CD4-positive, alpha-beta T cell (primary cell): ENCODE measurements around the gene BPIFB6. TPM values are rescaled to one million over a fixed set of nuclear protein-coding genes. Genes with fewer than 3 reads are reported as not detected.

Experiments used
- ATAC-seq: fragments of 200-7000 bp; cut with Tn5 transposase; one replicate; pipeline ENCODE4 v1.10.0; 2022; ENCODE audit warnings: mild to moderate bottlenecking; ENCODE audit not compliant: poor library complexity
- CTCF ChIA-PET: fragments of 350-600 bp; sonication (Branson Sonifier 250); formaldehyde crosslinking; loops from one replicate; lab custom pipeline; 2021; ENCODE audit warnings: antibody characterized with exemption, inconsistent platforms; lab: Charles Lee
- POLR2A ChIA-PET: fragments of 350-600 bp; sonication (Branson Sonifier 250); formaldehyde crosslinking; loops from one replicate; lab custom pipeline; 2021; ENCODE audit warnings: antibody characterized with exemption, inconsistent platforms; lab: Charles Lee
- DNase-seq, 14 experiments: peaks; one replicate each; pipeline ENCODE4 v3.0.0-alpha.2; 2013 to 2020; ENCODE audit warnings: mixed read lengths in 2 of 14
- H3K27ac ChIP-seq, 2 donors: one replicate each; pipeline versions ENCODE4 v1.5.1 to v1.7.0; 2013; ENCODE audit warnings: low read length in 2 of 2, low read depth in 1 of 2, mild to moderate bottlenecking in 1 of 2
- H3K27me3 ChIP-seq, 2 experiments: 1 replicate in 1 of 2; 2 replicates in 1 of 2; pipeline versions ENCODE4 v1.6.1 to v1.7.0; 2013; ENCODE audit warnings: low read length in 2 of 2, control low read depth in 1 of 2, mild to moderate bottlenecking in 1 of 2, moderate library complexity in 1 of 2; ENCODE audit not compliant: insufficient read depth in 2 of 2, control insufficient read depth in 1 of 2
- H3K36me3 ChIP-seq: one replicate; pipeline ENCODE4 v1.6.1; 2013; ENCODE audit warnings: low read length, control low read depth; ENCODE audit not compliant: insufficient read depth
- H3K4me1 ChIP-seq: one replicate; pipeline ENCODE4 v1.6.1; 2013; ENCODE audit warnings: low read length, control low read depth; ENCODE audit not compliant: insufficient read depth
- H3K4me3 ChIP-seq: one replicate; pipeline ENCODE4 v1.5.1; 2013; ENCODE audit warnings: mild to moderate bottlenecking, low read length, moderate library complexity
- H3K9me3 ChIP-seq, 2 experiments: 1 replicate in 1 of 2; 2 replicates in 1 of 2; pipeline versions ENCODE4 v1.6.1 to v1.7.0; 2013; ENCODE audit warnings: low read length in 2 of 2, mild to moderate bottlenecking in 2 of 2, control low read depth in 1 of 2, moderate library complexity in 1 of 2; ENCODE audit not compliant: control insufficient read depth in 1 of 2, insufficient read depth in 1 of 2
- H3K27ac Mint-ChIP-seq: one replicate; pipeline ENCODE4 v1.8.0; 2020; ENCODE audit warnings: mixed read lengths
- H3K27me3 Mint-ChIP-seq: one replicate; pipeline ENCODE4 v1.8.0; 2021; ENCODE audit warnings: mixed read lengths
- H3K36me3 Mint-ChIP-seq: one replicate; pipeline ENCODE4 v1.8.0; 2021; ENCODE audit warnings: low read depth, mixed read lengths
- H3K4me1 Mint-ChIP-seq: one replicate; pipeline ENCODE4 v1.8.0; 2021; ENCODE audit warnings: low read depth, mixed read lengths
- H3K4me3 Mint-ChIP-seq: one replicate; pipeline ENCODE4 v1.8.0; 2020; ENCODE audit warnings: mild to moderate bottlenecking, mixed read lengths
- H3K9me3 Mint-ChIP-seq: one replicate; pipeline ENCODE4 v1.8.0; 2020; ENCODE audit warnings: mixed read lengths
- intact Hi-C, 2 experiments: fragments of 100-400 bp; cut with DNase I in 1 of 2; cut with micrococcal nuclease in 1 of 2; formaldehyde crosslinking; loops; one replicate each; pipeline versions ENCODE4 v1.15.1 to v1.9.0; 2023 to 2025; cut with DNase I, micrococcal nuclease
- total RNA-seq, 174 experiments: library from RNA in 2 of 174; stranded (reverse) in 2 of 174; gene quantifications; one replicate each; pipeline ENCODE4 v1.2.3 and lab custom pipeline; 2021 to 2026
- TF ChIP-seq, protein P1 (sequence below): fragments of 200-600 bp; IDR thresholded peaks from one replicate; pipeline ENCODE4 v1.8.0; 2022; ENCODE audit warnings: antibody characterized with exemption, mild to moderate bottlenecking

Gene BPIFB6
- total RNA-seq, 2 experiments from 2014 or later, result not detected

DNA sequence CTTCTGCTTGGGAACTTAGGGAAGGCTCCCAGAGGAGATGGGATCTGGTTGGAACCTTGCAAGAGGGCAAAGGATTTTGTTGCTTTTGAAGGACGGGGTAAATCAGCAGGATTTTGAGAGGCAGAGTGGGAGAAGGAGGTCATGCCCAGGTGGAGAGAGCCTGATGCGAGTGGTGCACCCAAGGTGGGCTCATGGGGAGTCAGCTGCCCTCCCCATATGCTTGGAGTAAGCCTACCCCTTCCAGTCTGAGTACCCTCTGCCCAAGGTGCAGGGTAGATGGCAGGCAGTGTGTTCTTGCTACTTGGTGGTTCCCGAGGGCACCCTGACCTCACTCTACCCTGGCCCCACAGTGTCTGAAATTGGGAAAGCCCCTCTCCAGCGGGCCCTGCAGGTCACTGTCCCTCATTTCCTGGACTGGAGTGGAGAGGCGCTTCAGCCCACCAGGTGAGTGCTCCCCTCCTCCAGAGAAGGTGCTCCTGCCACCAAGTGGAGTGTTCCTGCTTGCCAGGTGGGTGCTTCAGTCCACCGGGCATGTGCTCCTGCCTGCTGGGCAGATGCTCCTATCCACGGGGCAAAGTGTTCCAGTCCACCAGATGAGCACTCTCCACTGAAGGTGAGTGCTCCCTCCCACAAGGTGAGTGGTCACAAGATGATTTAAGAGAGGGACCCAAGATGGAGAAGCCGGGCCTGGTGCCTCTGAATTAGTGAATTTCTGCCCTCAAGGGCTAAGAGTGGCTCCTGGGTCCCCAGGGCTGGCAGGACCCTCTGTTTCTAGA is 20.6 kb upstream of the BPIFB6 start:
- H3K4me3 Mint-ChIP-seq, result no peak overlapping the region
- TF ChIP-seq, protein P1, sequence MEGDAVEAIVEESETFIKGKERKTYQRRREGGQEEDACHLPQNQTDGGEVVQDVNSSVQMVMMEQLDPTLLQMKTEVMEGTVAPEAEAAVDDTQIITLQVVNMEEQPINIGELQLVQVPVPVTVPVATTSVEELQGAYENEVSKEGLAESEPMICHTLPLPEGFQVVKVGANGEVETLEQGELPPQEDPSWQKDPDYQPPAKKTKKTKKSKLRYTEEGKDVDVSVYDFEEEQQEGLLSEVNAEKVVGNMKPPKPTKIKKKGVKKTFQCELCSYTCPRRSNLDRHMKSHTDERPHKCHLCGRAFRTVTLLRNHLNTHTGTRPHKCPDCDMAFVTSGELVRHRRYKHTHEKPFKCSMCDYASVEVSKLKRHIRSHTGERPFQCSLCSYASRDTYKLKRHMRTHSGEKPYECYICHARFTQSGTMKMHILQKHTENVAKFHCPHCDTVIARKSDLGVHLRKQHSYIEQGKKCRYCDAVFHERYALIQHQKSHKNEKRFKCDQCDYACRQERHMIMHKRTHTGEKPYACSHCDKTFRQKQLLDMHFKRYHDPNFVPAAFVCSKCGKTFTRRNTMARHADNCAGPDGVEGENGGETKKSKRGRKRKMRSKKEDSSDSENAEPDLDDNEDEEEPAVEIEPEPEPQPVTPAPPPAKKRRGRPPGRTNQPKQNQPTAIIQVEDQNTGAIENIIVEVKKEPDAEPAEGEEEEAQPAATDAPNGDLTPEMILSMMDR, result no peak
- Histone ChIP-seq H3K4me1 (no peaks in the 10 kb centered on the region), H3K27ac (no peak overlapping the region), H3K9me3 (peaks cover 0 to 5% of the 10 kb centered on the region in 2 experiments), H3K27me3 (no peaks in the 10 kb centered on the region), H3K36me3 (no peaks in the 10 kb centered on the region), H3K4me3 (no peak overlapping the region)
- peaks cover 7% of the 10 kb centered on the region for H3K4me1 Mint-ChIP-seq
- ATAC-seq (no peak), DNase-seq (no peak)
- no peaks in the 10 kb centered on the region for H3K27me3 Mint-ChIP-seq
- ChIA-PET POLR2A (no interaction called here), CTCF (no interaction called here)
- no peak overlapping the region for H3K27ac Mint-ChIP-seq
- H3K9me3 Mint-ChIP-seq, result no peaks in the 10 kb centered on the region
- no peaks in the 10 kb centered on the region for H3K36me3 Mint-ChIP-seq
- intact Hi-C loops, result no loop called here

GRCh38 chr20:33012327-33013189 is 18.9 kb upstream of the BPIFB6 start:
- ChIA-PET CTCF (no interaction called here), POLR2A (no interaction called here)
- DNase-seq, result no peak
- TF ChIP-seq, protein P1, result no peak
- Mint-ChIP-seq H3K36me3 (no peaks in the 10 kb centered on the region), H3K9me3 (no peaks in the 10 kb centered on the region), H3K27me3 (no peaks in the 10 kb centered on the region), H3K27ac (no peak overlapping the region), H3K4me3 (no peak overlapping the region), H3K4me1 (peaks cover 14% of the 10 kb centered on the region)
- Histone ChIP-seq H3K9me3 (no peaks in the 10 kb centered on the region), H3K27ac (no peak overlapping the region), H3K4me3 (no peak overlapping the region), H3K36me3 (no peaks in the 10 kb centered on the region), H3K4me1 (peaks cover 6% of the 10 kb centered on the region), H3K27me3 (no peaks in the 10 kb centered on the region)
- intact Hi-C loops, result no loop called here
- no peak for ATAC-seq

DNA sequence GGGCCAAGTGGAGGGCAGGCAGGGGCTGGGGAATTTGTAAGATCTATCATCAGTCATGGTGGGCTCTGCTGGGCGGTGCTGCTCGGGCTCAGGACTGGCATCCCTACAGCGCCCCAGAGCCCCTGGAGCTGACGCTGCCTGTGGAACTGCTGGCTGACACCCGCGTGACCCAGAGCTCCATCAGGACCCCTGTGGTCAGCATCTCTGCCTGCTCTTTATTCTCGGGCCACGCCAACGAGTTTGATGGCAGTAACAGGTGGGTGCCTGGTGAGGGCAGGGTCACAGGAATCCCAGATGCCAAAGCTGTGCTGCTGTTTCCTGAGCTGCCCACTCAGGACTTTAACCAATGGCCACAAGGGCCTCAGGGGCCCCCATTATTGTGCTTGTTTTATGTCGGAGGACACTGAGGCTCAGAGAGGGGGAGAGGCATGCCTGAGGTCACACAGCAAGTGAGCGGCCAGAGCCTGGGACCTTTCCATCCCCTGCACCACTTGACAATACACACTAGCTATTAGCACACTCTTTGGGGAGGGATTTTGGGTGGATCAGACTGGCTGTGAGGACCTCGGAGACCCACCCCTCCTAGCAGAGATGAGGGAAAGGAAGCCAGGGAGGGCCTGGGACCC is 17.6 kb upstream of the BPIFB6 start:
- no peak overlapping the region for H3K27ac ChIP-seq
- no peak for DNase-seq
- no peaks in the 10 kb centered on the region for H3K27me3 Mint-ChIP-seq
- no peak for ATAC-seq
- intact Hi-C loops, result no loop called here
- H3K36me3 Mint-ChIP-seq, result no peaks in the 10 kb centered on the region
- peaks cover 14% of the 10 kb centered on the region for H3K4me1 Mint-ChIP-seq
- ChIA-PET POLR2A (no interaction called here), CTCF (no interaction called here)
- TF ChIP-seq, protein P1, result no peak
- H3K4me1 ChIP-seq, result peaks cover 6% of the 10 kb centered on the region
- no peaks in the 10 kb centered on the region for H3K9me3 ChIP-seq
- H3K4me3 Mint-ChIP-seq, result no peak overlapping the region
- no peaks in the 10 kb centered on the region for H3K27me3 ChIP-seq
- no peak overlapping the region for H3K27ac Mint-ChIP-seq
- H3K9me3 Mint-ChIP-seq, result no peaks in the 10 kb centered on the region
- no peaks in the 10 kb centered on the region for H3K36me3 ChIP-seq
- no peak overlapping the region for H3K4me3 ChIP-seq
